RWPE1 (cell line): ENCODE measurements around the gene MARF1.

Experiments used
- CTCF ChIA-PET: fragments of 350-600 bp; sonication (Branson Sonifier 250); formaldehyde crosslinking; extraction: SDS; loops from one replicate; lab custom pipeline; 2021; lab: Yijun Ruan, JAX
- POLR2A ChIA-PET: fragments of 400-600 bp; formaldehyde crosslinking; extraction: SDS; loops from one replicate; lab custom pipeline; 2020; ENCODE audit warnings: antibody characterized with exemption; ENCODE audit not compliant: low non-redundant PET; lab: Yijun Ruan, JAX
- DNase-seq: peaks from one replicate; pipeline ENCODE4 v3.0.0; 2012; ENCODE audit warnings: low spot score
- H3K27ac ChIP-seq: fragments of 450-650 bp; 2 replicates; pipeline ENCODE4 v1.5.1; 2017
- TF ChIP-seq, protein P1 (sequence below): fragments of 450-650 bp; conservative IDR thresholded peaks from 2 replicates; pipeline ENCODE4 v1.5.1; 2017; ENCODE audit warnings: low read depth, mild to moderate bottlenecking

MARF1 gene

DNA sequence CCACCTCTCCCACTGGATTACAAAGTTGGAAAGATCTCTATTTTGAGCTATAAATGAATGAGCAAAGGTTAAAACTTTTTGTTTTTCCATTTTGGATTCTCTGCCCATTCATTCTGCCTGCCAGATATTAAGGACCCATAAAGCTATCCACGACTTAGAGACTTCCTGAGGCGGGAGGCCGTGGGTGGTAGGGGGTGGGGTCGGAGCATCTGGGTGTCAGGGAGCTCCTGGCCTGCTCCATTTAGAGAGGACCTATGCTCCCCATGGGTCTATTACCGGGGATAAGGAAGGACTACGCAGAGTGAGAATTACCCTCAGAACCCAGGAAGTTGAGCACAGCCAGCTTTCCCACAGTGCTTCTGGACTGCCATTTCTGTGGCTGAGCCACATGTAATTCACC, 45.8 kb downstream of the MARF1 start:
- POLR2A ChIA-PET = no interaction called here
- TF ChIP-seq, protein P1, sequence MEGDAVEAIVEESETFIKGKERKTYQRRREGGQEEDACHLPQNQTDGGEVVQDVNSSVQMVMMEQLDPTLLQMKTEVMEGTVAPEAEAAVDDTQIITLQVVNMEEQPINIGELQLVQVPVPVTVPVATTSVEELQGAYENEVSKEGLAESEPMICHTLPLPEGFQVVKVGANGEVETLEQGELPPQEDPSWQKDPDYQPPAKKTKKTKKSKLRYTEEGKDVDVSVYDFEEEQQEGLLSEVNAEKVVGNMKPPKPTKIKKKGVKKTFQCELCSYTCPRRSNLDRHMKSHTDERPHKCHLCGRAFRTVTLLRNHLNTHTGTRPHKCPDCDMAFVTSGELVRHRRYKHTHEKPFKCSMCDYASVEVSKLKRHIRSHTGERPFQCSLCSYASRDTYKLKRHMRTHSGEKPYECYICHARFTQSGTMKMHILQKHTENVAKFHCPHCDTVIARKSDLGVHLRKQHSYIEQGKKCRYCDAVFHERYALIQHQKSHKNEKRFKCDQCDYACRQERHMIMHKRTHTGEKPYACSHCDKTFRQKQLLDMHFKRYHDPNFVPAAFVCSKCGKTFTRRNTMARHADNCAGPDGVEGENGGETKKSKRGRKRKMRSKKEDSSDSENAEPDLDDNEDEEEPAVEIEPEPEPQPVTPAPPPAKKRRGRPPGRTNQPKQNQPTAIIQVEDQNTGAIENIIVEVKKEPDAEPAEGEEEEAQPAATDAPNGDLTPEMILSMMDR = no peak
- 0 out of 2 replicates have a peak overlapping the region, but pooled peaks have one; percentile 10 for H3K27ac ChIP-seq
- DNase-seq = no peak
- CTCF ChIA-PET = no interaction called here

DNA sequence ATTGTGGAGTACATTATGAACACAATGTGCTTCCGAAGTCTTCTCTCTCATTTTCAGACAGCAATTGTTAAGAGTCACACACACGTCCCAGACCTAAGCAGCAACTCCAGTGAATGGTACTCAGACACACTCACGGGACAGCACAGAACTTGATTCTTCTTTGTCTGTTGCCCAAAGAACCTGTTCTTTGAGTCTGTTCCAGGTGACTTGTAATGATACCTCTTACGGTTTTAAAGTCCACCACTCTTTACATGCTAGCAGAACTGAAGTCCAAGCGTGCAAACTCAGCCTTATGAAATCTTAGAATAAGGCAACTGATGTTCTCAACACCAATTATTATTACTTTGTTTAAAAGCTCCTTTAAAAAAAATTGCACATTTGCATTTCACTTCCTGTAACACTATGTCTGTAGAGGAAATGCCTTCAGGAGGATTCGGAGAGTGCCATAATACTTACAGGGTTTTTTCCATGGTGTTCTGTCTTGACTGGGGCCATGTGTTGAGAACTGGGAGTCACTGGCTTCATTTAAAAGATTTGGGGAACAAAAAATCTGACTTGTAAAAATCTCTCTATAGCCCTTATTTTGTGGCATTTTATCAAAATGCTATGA, 48.1 kb downstream of the MARF1 start:
- DNase-seq = no peak
- ChIA-PET CTCF (no interaction called here), POLR2A (no interaction called here)
- no peak overlapping the region for H3K27ac ChIP-seq
- TF ChIP-seq, protein P1 = no peak

DNA sequence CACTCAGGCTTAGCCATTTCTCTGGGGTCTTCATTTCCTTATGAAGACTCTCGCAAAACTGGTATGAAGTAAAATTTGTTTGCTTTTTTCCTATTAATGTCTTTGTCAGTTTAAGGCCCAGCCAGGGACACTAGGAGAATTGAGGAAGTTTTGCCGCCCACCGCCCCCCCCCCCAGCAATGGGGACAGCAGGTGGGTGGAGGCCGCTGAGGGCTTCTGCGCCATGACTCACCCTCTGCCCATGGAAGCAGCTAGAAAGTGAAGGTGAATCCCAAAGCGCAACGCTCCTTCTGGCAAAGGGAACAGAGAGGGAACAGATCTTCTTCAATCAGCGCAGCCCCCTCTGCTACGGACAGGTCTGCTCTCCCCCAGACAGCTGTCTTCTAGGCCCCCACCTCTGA, 49.7 kb downstream of the MARF1 start:
- POLR2A ChIA-PET = no interaction called here
- no peak for DNase-seq
- CTCF ChIA-PET = interaction anchor here (0.5 to 0.7 kb wide), 3 partner anchors 24 to 535 kb away, joined by 3 to 5 read pairs (median 4); no protein-coding TSS in a partner anchor
- H3K27ac ChIP-seq = peak overlapping the region; percentile 93; the same call in 1 of the 2 replicates
- TF ChIP-seq, protein P1 = no peak

DNA sequence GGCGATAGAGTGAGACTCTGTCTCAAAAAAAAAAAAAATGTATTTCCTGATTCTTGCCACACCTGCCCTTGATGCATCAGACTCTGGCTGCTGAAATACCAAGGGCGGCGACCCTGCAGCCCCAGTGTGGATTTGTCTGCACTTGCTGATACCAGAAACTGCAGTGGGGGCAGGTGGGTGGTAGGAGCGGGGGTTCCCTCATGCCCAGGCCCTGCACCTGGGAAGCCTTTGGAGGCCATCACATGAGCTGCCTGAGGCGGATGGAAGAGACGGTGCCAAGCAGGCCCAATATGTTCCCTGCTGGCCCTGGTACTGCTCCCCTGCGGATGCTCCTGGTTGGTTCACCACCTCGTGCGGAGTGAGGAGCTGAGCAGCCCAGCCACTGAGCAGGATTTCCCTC, 50.6 kb downstream of the MARF1 start:
- DNase-seq = no peak
- TF ChIP-seq, protein P1 = no peak
- peak overlapping the region; percentile 93 for H3K27ac ChIP-seq
- ChIA-PET CTCF (interaction anchor here (0.6 kb wide), 1 partner anchor 105 kb away, joined by 3 read pairs; no protein-coding TSS in a partner anchor), POLR2A (no interaction called here)

DNA sequence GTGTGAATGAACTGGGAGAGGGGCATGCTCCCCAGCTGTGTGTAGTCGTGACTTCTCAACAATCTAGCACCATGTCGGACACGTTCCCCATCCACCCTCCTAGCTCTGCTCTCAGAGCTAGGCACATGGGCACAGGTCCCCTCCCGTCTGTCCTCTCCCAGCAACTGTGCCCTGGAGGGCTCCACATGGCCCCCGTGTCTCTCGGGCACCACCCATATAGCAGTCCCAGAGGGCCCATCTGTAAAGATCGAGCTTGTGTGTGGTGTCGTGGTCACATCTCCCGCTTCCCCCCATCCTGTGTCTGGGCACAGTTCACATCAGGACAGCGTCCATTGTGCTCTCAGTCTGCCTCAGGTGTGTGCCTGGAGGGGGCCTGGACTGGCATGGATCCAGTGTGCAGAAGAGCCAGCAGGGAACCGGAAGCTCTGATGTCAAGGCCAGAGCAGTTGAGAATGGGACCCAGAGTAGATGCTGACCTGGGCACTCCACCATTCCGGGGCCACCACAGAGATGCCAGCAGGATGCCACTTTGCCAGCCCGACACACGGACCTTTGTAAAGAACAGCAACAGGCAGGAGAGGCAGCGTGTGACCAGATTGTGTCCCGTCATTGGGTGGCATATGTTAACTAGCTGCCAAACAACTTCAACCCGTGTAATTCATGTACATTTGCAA, 55.7 kb downstream of the MARF1 start:
- no peak overlapping the region for H3K27ac ChIP-seq
- POLR2A ChIA-PET = no interaction called here
- DNase-seq = no peak
- TF ChIP-seq, protein P1 = no peak
- CTCF ChIA-PET = interaction anchor here (1.4 kb wide), 1 partner anchor 36 kb away, joined by 3 read pairs; no protein-coding TSS in a partner anchor

DNA sequence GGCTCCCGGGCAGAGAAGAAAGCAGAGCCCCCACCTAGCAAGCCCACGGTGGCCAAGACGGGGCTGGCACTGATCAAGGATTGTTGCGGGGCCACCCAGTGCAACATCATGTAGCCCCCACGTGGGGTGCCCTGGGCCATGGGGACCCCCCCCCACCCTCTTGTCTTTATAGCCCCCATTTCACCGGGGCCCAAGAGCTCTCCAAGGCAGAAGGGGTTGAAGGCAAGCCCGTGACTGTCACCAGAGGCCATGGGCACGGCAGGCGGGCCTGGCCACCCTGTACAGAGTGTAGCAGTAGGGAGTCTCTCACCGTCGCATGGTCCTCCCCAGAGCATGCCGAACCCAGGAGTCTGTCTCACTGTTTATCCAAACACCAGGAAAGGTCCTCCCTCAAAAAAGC, 56.2 kb downstream of the MARF1 start:
- ChIA-PET CTCF (interaction anchor here (1.4 kb wide), 1 partner anchor 36 kb away, joined by 3 read pairs; no protein-coding TSS in a partner anchor), POLR2A (no interaction called here)
- H3K27ac ChIP-seq = no peak overlapping the region
- TF ChIP-seq, protein P1 = no peak
- DNase-seq = no peak
